K562 (cell line): ENCODE measurements around the gene ARHGAP15. TPM values are rescaled to one million over a fixed set of nuclear protein-coding genes. Genes with fewer than 3 reads are reported as not detected.
A peak's percentile ranks its signal among the peaks of the same experiment; 100 is the strongest.

Experiments used
- CBFA2T3 ChIP-seq: fragments of 450-650 bp; IDR thresholded peaks from 2 replicates; pipeline ENCODE4 v1.6.1; 2017
- ETS1 ChIP-seq: conservative IDR thresholded peaks from 2 replicates; pipeline ENCODE4 v1.6.1; 2011; ENCODE audit warnings: low read depth, mild to moderate bottlenecking, low read length; ENCODE audit not compliant: control insufficient read depth
- HMBOX1 ChIP-seq: sonication (generic); IDR thresholded peaks from 2 replicates; pipeline ENCODE4 v1.6.1; 2016
- KLF16 ChIP-seq: IDR thresholded peaks from 2 replicates; pipeline ENCODE4 v1.6.1; 2016; ENCODE audit warnings: antibody characterized with exemption
- NCOR1 ChIP-seq: fragments of 450-650 bp; IDR thresholded peaks from 2 replicates; pipeline ENCODE4 v1.6.1; 2016; ENCODE audit warnings: mild to moderate bottlenecking, moderate library complexity
- NFATC3 ChIP-seq: fragments of 450-650 bp; IDR thresholded peaks from 2 replicates; pipeline ENCODE4 v1.6.1; 2017; ENCODE audit warnings: mild to moderate bottlenecking
- NFIX ChIP-seq: fragments of 250-450 bp; sonication (Bioruptor Pico); IDR thresholded peaks from 2 replicates; pipeline ENCODE4 v1.4.0; 2020; ENCODE audit warnings: low read depth, mild to moderate bottlenecking, moderate library complexity
- NKRF ChIP-seq: fragments of 450-650 bp; IDR thresholded peaks from 2 replicates; pipeline ENCODE4 v1.6.1; 2016; ENCODE audit warnings: borderline replicate concordance
- SMAD1 ChIP-seq: fragments of 150-350 bp; IDR thresholded peaks from 2 replicates; pipeline ENCODE4 v1.6.1; 2014; ENCODE audit warnings: low read length, low read depth; ENCODE audit not compliant: partially characterized antibody
- TFE3 ChIP-seq: fragments of 450-650 bp; formaldehyde crosslinking; IDR thresholded peaks from 2 replicates; pipeline ENCODE4 v1.4.0; 2020; ENCODE audit warnings: mild to moderate bottlenecking, mixed read lengths
- ZBTB7A ChIP-seq: IDR thresholded peaks from 2 replicates; pipeline ENCODE4 v1.6.1; 2011; ENCODE audit warnings: low read depth, mild to moderate bottlenecking, low read length, moderate library complexity, borderline replicate concordance; ENCODE audit not compliant: control insufficient read depth
- ZNF3 ChIP-seq: fragments of 250-450 bp; sonication (Bioruptor Pico); IDR thresholded peaks from 2 replicates; pipeline ENCODE4 v1.5.0; 2021; ENCODE audit warnings: mild to moderate bottlenecking, moderate library complexity
- ZNF407 ChIP-seq: fragments of 450-650 bp; IDR thresholded peaks from 2 replicates; pipeline ENCODE4 v1.6.1; 2016; ENCODE audit warnings: low read depth
- ZNF57 ChIP-seq: fragments of 450-650 bp; formaldehyde crosslinking; IDR thresholded peaks from 2 replicates; pipeline ENCODE4 v1.4.0; 2020; ENCODE audit warnings: mild to moderate bottlenecking, moderate library complexity
- ZNF707 ChIP-seq: fragments of 250-450 bp; sonication (Bioruptor Pico); conservative IDR thresholded peaks from 2 replicates; pipeline ENCODE4 v1.8.0; 2022; ENCODE audit warnings: inconsistent platforms, mild to moderate bottlenecking, moderate library complexity
- polyA plus RNA-seq, 8 experiments: library from polyadenylated mRNA; depleted of rRNA in 4 of 8; stranded (reverse) in 5 of 8; unstranded in 3 of 8; fragments of >200 nt; fragmentation: Nextera tagmentation in 2 of 8; fragmentation: Illumina TruSeq in 1 of 8; extraction: Ambion mirVana in 2 of 8; extraction: Trizol in 1 of 8; gene quantifications; 2 replicates each; pipeline versions ENCODE4 v1.2.1 to v1.2.3, GENCODE V29; 2011 to 2014; ENCODE audit warnings: inconsistent platforms in 1 of 8, missing spikeins in 1 of 8
- total RNA-seq, 7 experiments: library from RNA; depleted of rRNA in 6 of 7; stranded (reverse); fragments of >200 nt in 6 of 7; fragmentation: Illumina TruSeq in 2 of 7; extraction: Trizol in 2 of 7; gene quantifications; 2 replicates each; pipeline versions ENCODE4 v1.2.1 to v1.2.3, GENCODE V29; 2011 to 2021; ENCODE audit warnings: low replicate concordance in 1 of 7

ARHGAP15 gene
- total and polyA plus RNA-seq, 9 of the 15 experiments (the other 6 are each of a cell fraction or from before 2014, with no cell fraction given): 1.5 to 17.9 (median 7.9) TPM

GRCh38 chr2:143694335-143694734 lies 565.1 kb downstream of the ARHGAP15 start (continued):
- TF ChIP-seq ZNF407 (no peak), NCOR1 (peak; percentile 8; the same call in 1 of the 2 replicates), NFIX (CRISPR knock-in tag) (no peak), NKRF (no peak), SMAD1 (no peak), ETS1 (no peak), TFE3 (no peak), NFATC3 (no peak), ZNF707 (no peak), CBFA2T3 (peak; percentile 69), ZBTB7A (no peak), ZNF57 (CRISPR knock-in tag) (no peak), ZNF3 (CRISPR knock-in tag) (no peak), KLF16 (0 out of 2 replicates have a peak, but pooled peaks have one; percentile 6), HMBOX1 (peak; percentile 83)
